Stimulated activated CD4-positive, alpha-beta T cell treated with anti-CD3 and anti-CD28 coated beads, Interleukin-4, amount 100 ng/mL, for 48 hours (primary cell): ENCODE data around the gene GPRIN3.
"Not testable (repeated sequence)": the region's sequence is repeated elsewhere in the genome, so short reads cannot be mapped to it uniquely, and the experiment has no call there.

Source experiments
- DNase-seq, 2 donors: peaks; one replicate each; pipeline ENCODE4 v3.0.0-alpha.2; 2020; ENCODE audit warnings: low read depth in 2 of 2

GPRIN3 gene

DNA sequence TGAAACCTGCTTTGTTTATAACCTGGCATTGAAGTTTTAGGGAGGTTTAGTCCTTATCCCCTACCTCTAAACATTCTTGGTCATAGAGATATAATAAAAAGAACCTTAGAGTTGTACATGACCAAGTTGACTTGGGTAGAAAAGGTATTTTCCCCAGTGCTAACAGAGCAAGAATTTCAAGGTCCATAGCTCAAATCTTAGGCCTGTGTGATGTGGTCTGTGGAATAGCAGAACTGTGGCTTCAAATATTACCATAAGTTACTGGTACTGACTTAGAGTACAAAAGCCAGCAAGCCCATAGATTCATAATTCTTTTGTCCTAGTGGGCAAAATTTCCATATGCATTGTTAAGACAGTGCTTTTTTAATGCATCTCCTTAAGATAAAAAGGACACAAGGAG is 91.2 kb downstream of the GPRIN3 start:
- DNase-seq = no peak

DNA sequence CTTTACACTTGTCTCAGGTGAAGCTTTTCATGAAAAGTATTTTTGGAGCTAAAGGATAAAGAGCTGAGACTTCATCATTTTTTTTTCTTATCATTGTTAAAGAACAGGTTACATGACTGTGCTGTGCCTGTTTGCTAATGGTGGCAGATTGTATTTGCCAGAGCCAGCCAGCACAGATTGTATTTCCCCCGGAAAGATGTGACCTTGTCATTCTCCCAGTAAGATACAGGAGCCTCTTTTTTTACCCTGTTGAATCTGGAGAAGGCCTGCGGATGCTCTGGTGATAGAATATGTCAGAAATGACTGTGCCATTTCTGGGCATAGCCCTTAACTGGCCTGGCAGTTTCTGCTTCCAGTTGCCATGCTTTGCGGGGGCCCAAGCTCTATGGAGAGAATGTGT is 91.9 kb downstream of the GPRIN3 start:
- DNase-seq = no peak

- no peak for DNase-seq
Observed at GRCh38 chr4:89214308-89214707, 93.3 kb downstream of the GPRIN3 start.

GRCh38 chr4:89213382-89213701 is 94.3 kb downstream of the GPRIN3 start:
- no peak for DNase-seq

DNA sequence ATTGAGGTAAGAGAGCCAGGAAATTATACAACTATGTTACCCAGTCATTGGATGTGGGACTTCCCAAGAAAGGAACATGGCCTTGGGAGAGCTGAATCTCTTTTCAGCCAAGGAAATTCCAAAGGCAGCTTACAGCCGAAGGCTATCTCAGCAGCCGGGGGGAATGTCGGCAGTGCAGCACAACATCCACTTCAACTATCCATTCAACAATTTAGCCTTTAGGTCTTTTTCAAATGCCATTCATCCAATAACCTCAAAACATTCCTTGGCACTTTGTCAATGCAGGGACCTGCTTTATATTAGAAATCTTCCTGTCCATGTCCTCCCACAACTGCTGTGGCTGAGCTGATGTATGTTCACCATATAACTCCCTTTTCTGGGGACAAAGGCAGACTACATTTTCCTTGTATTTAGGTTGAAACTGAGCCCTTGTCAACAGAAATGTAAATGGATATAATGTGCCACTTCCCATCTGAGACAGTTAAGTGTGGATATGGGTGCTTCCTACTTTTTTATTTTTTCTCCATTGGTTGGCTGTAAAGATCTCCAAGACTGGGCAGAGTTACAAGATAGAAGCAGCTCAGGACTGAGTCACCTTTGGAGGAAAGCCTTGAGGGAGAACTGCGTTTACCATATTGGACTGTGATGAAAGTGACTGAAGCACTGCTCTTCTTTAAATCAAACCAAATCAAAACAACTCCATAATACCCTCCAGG is 94.8 kb downstream of the GPRIN3 start:
- DNase-seq = no peak

DNA sequence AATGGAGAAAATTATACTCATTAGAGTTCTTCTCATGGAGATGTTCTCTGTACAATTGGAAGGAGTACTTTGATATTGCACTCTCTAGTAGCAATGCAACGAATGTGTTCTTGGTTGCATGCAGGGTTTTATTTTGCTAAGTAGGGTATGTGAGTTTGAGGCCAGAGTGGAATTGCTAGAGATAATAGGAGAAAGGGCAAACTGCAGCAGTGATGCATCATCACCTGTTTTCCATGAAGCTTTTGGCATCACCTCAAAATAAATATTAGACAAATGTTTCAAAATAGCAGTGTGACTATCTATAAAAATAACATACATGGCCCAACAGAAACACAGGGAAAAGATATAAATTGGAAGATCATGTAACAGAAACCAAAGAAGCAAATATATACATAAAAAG is 103.0 kb downstream of the GPRIN3 start:
- no peak for DNase-seq

GRCh38 chr4:89203902-89204301 is 103.7 kb downstream of the GPRIN3 start:
- no peak for DNase-seq

DNA sequence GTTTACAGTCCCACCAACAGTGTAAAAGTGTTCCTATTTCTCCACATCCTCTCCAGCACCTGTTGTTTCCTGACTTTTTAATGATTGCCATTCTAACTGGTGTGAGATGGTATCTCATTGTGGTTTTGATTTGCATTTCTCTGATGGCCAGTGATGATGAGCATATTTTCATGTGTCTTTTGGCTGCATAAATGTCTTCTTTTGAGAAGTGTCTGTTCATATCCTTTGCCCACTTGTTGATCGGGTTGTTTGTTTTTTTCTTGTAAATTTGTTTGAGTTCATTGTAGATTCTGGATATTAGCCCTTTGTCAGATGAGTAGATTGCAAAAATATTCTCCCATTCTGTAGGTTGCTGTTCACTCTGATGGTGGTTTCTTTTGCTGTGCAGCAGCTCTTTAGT is 108.2 kb downstream of the GPRIN3 start:
- not testable (repeated sequence) for DNase-seq

GRCh38 chr4:89197920-89198319 is 109.7 kb downstream of the GPRIN3 start:
- no peak for DNase-seq

- no peak for DNase-seq
Observed at GRCh38 chr4:89196745-89197144, 110.9 kb downstream of the GPRIN3 start.

DNA sequence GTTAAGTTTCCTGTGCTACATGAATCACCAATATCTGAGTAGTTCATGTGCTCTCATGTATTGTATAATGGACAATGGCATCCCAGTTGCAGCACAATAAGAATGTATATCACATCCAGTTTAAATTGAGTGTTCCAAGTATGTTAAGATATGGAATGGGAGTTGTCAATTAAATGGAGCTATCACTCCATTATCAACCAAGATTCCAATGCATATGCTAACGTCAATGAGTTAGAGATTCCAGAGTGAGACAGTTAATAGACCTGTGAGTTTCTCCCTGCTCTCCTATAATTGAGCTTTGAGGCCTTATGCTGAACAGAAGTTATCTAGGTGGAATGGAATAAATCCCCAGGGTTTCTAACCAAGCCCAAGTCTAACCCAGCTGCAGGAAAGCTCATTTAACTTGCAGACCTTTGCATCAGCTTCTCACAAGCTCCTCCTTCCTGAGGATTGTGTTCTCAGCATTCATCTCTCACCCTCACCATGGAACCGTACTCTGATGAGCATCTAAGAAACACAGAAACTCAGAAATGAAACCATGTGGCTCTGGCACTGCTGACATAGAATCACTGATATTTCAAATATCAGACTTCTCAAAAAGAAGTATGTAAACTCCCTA is 111.4 kb downstream of the GPRIN3 start:
- no peak for DNase-seq

- DNase-seq = no peak
Observed at GRCh38 chr4:89193843-89194242, 113.8 kb downstream of the GPRIN3 start.
